Measurements from ENCODE around the gene MOB2.
"Not testable (repeated sequence)": the region's sequence is repeated elsewhere in the genome, so short reads cannot be mapped to it uniquely, and the experiment has no call there.

Gene MOB2

DNA sequence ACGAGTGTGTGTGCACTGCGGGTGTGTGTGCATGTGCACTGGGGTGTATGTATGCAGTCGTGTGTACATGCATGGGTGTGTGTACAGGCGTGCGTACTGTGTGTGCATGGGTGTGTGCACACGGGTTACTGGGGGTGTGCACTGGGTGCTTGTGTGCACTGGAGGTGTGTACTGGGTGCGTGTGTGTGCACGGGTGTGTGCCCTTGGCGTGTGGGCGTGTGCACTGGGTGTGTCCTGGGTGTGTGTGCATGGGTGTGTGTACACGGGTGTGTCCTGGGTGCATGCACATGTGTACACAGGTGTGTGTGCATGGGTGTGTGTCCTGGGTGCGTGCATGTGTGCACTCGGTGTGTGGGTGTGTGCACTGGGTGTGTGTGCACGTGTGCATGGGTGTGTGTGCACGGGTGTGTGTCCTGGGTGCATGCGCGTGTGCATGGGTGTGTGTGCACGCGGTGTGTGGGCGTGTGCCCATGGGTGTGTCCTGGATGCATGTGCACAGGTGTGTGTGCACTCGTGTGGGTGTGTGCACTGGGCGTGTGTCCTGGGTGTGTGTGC is 57.7 kb downstream of the MOB2 start:
- H3K4me3 ChIP-seq (ENCODE audit: low read depth, low read length) = no peak overlapping the region

DNA sequence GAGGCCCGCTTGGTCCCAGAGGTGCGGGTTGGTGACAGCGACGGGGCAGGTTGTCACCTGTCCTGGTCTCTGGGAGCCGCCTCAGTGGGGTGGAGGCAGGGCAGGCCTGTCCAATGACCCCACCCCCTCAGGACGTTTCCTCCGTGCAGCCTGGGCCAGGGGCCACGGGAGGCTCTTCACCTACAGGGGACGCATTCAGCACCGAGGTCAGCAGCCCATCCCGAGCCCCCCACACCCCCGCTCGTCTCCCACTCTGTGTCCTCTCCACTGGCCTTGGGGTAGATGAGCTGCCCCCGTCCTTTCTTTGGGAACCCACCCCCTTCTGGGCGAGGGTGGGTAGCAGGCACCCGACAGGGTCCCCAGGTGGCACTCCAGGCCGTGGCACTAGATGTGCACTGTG is 61.1 kb downstream of the MOB2 start:
- TF ChIP-seq, protein P1, sequence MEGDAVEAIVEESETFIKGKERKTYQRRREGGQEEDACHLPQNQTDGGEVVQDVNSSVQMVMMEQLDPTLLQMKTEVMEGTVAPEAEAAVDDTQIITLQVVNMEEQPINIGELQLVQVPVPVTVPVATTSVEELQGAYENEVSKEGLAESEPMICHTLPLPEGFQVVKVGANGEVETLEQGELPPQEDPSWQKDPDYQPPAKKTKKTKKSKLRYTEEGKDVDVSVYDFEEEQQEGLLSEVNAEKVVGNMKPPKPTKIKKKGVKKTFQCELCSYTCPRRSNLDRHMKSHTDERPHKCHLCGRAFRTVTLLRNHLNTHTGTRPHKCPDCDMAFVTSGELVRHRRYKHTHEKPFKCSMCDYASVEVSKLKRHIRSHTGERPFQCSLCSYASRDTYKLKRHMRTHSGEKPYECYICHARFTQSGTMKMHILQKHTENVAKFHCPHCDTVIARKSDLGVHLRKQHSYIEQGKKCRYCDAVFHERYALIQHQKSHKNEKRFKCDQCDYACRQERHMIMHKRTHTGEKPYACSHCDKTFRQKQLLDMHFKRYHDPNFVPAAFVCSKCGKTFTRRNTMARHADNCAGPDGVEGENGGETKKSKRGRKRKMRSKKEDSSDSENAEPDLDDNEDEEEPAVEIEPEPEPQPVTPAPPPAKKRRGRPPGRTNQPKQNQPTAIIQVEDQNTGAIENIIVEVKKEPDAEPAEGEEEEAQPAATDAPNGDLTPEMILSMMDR (IDR thresholded peaks at IDR 0.05; ENCODE audit: borderline replicate concordance, insufficient read depth, low read depth, low read length) = no peak

More for the DNA sequence above, 57.7 kb downstream of the MOB2 start:
- TF ChIP-seq, protein P1 (IDR thresholded peaks at IDR 0.05; ENCODE audit: borderline replicate concordance, insufficient read depth, low read depth, low read length) = no peak

DNA sequence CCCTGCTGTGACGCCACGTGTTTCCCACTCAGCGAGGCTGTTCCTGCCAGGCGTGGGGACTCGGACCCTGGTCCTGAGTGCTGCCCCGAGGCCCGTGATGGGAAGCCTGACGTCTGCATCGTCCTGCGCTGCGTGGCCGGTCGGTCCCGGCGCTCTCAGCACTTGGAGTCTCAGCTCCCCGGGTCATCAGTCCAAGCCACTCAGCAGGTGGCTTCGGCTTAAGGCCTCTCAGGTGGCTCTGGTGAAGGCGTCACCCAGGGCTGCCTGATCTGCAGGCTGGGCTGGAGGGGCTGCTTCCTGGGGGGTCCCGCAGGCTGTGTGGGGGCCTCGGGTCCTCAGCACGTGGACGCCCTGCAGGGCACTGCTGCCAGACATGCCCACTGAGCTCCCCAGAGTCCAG is 61.6 kb downstream of the MOB2 start:
- TF ChIP-seq, protein P1 (IDR thresholded peaks at IDR 0.05; ENCODE audit: borderline replicate concordance, insufficient read depth, low read depth, low read length) = no peak

More for the DNA sequence above, 61.1 kb downstream of the MOB2 start:
- H3K4me3 ChIP-seq (ENCODE audit: low read depth, low read length) = no peak overlapping the region

DNA sequence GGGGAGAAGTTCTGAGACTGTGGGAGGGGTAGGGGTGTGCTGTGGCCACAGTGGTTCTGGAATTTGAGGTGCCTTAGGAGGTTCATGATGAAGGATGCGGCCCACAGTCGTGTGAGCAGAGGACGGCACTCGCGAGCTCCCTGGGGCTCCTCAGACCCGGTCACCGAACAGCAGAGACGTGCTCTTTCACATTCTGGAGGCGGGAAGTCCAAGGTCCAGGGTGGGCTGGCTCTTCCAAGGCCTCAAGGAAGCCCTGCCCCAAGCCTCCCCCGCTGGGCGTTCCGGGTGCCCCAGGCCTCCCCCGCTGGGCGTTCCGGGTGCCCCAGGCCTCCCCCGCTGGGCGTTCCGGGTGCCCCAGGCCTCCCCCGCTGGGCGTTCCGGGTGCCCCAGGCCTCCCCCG is 63.2 kb downstream of the MOB2 start:
- H3K4me3 ChIP-seq (ENCODE audit: low read depth, low read length) = not testable (repeated sequence)

More for the DNA sequence above, 61.6 kb downstream of the MOB2 start:
- H3K4me3 ChIP-seq (ENCODE audit: low read depth, low read length) = no peak overlapping the region

DNA sequence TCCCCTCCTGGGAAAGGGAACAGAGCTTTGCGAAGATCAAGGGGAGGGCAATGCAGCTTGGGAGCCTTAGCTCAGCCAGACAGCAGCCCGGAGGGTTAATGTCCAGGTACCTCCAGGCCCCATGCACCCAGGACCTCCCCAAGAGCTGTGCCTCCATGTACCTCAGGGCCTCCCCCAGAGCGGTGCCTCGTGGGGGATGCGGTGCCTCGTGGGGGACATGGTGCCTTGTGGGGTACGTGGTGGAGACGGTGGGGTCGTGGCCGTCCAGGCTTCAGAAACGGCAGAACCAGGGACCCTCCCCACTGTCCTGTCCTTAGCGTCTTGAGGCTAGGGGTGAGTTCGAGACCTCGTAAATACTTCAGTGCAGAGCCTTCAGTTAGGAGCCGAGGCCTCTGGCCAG is 63.6 kb downstream of the MOB2 start:
- TF ChIP-seq, protein P1 (IDR thresholded peaks at IDR 0.05; ENCODE audit: borderline replicate concordance, insufficient read depth, low read depth, low read length) = no peak

DNA sequence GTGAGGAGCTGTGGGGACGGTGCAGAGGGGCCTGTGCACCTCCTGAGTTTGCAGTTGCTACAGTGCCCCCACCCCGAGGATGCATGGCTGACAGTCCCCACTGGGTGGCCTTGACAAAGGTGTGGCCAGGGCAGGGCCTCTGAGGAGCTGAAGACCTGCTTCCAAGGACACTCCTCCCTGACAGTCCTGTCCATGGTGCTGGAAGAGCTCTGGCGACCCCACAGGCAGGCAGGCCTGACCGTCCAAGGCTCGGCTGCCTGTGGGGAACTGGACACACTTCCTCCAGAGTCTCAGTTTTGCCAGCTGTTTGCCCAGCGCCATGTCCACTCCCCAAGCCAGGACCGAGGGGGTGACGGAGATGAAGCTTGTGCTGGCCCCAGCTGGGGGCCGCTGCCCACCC is 64.1 kb downstream of the MOB2 start:
- H3K4me3 ChIP-seq (ENCODE audit: low read depth, low read length) = no peak overlapping the region
- TF ChIP-seq, protein P1 (IDR thresholded peaks at IDR 0.05; ENCODE audit: borderline replicate concordance, insufficient read depth, low read depth, low read length) = no peak

More for the DNA sequence above, 63.6 kb downstream of the MOB2 start:
- no peak overlapping the region for H3K4me3 ChIP-seq (ENCODE audit: low read depth, low read length)

DNA sequence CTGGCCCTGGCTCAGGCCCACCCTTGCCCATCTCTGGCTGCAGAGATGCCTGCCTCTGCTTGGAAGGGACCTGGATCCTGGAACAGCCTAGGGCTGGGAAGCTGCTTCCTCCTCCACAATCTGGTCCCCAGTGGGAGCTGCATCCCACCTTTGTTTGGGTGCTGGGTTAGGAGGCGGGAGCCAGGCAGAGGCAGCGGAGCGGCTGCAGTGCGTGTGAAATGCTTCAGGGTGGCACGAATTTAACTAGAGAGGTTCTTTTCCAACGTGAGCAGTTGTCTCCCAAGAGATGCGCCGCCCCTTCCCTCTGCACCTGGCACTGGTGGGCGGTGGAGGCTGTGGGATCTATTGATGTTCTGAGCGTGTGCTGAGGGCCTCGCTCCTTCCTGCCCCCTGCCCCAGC is 65.3 kb downstream of the MOB2 start:
- H3K4me3 ChIP-seq (ENCODE audit: low read depth, low read length) = no peak overlapping the region
- TF ChIP-seq, protein P1 (IDR thresholded peaks at IDR 0.05; ENCODE audit: borderline replicate concordance, insufficient read depth, low read depth, low read length) = no peak

DNA sequence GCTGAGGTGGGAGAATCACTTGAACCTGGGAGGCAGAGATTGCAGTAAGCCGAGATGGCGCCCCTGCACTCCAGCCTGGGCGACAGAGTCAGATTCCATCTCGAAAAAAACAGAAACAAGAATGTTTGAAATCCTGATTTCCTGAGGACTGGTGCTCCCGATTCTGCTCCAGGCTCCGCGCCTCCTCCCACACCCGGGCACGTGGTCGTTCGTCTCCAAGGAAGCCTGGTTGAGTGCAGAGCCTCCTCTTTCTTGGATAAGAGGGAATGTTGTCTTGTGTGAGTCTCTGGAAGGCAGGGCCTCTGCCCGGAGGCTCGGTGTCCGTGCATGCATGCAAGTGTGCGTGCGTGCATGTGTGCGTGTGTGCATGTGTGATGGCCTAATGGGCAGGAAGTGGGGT is 66.8 kb downstream of the MOB2 start:
- H3K4me3 ChIP-seq (ENCODE audit: low read depth, low read length) = no peak overlapping the region
- TF ChIP-seq, protein P1 (IDR thresholded peaks at IDR 0.05; ENCODE audit: borderline replicate concordance, insufficient read depth, low read depth, low read length) = no peak

All from GM12875 (cell line).